Cerebellar cortex (tissue), 1 donor: Measurements from ENCODE around the gene BMERB1.

Experiments used
- DNase-seq: peaks from one replicate; pipeline ENCODE4 v3.0.0-alpha.2; 2015; ENCODE audit warnings: low spot score

BMERB1 gene

DNA sequence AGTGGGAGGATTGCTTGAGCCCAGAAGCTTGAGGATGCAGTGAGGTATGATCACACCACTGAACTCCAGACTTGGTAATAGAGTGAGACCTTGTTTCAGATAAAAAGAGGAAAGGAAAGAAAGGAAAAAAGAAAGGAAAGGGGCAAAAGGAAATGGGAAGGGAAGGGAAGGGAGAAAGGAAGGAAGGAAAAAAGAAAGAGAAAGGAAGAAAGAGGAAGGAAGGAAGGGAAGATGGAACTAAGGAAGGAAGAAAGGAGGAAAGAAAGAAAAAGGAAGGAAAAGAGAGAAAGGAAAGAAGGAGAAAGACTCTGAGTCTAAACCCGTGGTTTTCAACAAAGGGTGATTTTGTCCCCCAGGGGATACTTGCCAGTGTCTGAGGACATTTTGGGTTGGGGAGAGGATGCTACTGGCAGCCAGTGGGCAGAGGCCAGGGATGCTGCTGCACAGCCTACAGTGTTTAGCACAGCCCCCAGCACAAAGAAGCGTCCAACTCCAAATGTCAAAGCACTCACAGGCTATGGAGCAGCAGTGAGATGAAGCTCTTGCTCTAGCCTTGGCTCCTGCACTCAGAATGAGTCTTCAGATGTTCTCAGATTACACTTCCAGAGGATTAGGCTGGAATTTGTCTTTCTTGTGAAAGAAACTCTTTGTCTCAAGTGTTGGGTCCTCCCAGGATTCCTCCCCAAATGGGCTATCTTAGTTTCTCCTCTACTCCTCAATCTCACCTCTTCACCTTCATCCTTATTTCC lies 64.2 kb downstream of the BMERB1 start:
- no peak for DNase-seq

DNA sequence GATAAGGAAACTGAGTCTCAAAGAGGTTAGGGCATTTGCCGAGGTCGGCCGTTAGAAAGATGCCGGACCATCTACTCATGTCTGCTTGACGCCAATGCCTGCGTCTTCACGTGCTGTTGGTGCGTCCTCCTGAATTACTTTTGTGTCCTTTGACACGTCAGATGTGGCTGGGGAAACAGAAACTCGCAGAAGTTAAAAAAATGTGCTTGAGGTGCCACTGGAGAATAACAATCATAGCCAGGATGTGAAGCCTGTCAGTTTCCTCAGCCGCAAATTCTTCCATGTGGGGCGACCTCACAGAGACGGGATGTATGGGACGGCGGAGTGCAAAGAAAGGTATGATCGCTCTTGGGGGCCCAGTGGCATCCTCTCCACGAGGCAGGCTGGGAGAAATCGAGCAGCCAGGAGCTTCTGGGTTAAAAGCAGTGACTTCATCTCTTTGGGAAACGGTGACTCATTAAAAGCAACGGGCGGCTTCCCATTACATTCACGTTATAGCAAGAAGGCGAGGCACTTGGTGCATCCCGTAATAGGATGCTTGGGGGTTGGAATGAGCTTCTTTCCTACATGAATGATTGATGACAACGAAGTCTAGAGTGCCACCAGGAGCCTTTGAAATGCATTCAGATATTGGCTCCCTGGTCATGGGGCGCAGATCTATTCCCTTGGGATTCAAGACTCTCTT lies 67.8 kb downstream of the BMERB1 start:
- DNase-seq, result no peak

DNA sequence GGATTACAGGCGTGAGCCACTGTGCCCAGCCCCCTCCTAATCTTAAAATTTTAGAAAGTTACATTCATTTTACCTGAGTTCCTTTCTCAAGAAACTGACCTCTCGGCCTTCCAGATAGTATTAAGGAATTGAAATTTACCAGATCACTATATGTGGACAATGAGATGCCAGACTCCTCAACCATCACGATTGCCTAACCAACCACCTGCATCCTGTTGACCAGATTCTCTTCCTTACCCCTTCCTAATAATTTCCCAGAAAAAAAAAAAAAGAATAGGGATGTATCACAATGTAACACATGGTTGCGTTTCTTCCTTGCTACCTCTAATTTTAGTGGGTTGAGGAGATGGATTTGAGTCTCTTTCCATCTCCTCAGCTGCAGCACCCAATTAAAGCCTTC lies 72.1 kb downstream of the BMERB1 start:
- DNase-seq, result no peak

DNA sequence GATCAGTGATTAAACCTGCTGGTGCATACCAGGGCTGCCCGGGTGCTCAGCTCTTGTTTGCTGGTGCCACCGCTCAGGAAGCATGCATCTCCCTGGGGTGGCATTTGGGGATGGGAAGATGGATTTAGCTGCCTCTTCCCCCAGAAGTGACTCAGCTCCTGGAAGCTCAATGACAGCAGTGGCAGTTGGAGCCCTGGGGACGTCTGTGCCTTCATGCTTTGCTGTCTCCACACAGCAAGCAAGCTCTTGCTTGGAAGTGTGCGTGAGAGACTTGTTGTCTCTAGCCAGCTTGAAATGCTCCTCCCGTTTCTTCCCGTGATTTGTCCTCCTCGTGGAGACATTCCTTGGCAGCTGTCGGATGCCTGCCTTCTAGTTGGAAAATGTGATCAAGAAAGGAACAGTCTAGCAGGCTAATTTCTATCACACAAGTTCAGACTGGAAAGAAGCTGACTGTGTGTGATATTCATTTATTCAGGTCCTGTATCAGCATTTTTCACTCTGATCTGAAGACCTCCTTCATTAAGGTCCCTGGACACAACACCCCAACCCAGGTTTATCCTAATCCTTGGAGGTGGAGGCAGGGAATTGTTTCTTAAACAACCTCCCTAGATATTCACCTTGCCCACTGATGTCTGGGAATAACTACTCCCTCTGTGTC lies 73.0 kb downstream of the BMERB1 start:
- no peak for DNase-seq

DNA sequence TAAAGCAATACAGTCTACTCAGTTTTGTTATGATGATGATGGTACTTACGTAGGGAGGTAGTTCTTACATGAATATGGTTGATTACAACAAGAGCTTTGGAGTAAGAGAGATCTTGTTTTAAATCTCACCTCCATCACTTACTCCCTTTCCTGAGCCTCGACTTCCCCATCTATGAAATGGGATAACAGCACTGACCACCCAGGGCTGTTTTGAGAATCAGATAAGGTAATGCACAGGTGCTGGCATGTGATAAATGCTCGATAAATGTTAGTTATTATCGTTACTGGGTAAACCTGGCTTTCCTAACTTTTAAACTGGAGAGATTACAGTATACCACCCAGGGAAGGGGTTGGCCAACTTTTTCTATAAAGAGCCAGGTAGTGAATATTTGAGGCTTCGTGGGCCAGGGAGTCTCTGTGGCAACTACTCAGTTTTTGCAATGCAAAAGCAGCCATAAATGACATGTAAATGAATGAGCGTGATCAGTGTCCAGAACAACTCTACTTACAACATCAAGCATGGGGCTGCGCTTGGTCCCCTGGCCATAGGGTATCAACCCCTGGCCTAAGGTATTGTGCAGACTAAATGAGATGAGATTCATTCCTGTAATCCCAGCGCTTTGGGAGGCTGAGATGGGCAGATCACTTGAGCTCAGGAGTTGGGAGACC lies 73.7 kb downstream of the BMERB1 start:
- DNase-seq, result no peak

DNA sequence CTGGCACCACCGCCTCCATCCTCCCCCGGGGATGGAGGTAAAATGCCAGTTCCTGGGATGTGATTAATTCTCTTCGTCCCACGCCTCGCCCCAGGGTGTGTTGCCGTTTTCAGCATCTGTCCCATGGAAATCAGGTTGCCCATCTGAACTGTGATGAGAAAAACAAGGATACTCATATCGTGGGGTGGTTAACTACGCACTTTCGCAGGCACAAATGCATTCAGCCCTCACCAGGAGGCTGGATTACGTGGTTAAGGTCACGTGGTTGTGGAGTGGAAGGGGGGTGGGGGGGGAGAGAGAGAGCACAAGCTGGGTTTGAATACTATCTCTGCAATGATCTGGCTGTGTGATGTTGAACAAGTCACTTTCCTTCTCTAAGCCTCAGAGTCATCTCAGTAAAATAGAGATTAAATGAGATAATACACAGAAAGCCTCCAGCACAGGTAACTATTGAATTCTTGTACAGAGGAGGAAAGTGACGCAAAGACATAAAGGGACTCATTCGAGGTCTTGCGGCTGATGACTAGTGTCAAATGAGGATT lies 74.7 kb downstream of the BMERB1 start:
- DNase-seq, result no peak

DNA sequence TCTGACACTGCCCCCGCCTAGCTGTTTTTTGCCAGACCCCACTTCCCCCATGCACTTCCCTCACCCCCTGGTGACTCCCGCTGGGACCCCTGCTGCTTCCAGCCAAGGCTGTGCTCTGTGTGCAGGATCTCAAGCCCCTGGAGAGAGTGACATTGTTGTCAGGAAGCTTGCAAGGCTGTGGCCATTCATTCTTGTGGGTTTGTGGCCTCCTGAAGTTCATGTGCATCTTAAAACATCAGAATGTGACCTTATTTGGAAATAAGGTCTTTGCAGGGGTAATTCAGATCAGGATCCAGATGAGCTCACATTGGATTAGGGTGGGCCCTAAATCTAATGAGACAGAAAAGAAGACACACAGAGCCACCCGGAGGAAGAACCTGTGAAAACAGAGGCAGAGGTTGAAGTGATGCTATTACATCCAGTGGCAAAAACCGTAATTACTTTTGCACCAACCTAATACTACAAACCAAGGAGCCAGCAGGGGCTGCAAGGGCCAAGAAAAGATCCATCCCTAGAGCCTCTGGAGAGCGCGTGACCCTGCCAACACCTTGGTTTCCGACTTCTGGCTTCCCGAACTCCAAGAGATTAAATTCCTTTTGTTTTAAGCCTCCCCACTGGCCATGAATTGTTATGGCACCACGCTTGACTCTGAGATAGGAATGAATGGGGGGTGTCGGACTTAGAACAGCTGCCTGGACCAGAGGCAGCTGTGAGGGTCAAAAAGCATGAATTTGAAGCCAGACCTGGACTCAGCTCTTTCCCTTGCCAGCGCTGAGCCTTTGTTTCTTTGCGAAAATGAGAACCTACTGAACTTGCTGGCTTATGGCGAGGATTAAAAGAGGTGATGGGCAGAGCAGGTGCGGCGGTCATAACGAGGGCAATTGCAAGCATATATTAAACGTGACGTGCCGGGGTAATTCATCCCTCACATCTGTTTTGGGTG lies 75.5 kb downstream of the BMERB1 start:
- DNase-seq, result no peak

DNA sequence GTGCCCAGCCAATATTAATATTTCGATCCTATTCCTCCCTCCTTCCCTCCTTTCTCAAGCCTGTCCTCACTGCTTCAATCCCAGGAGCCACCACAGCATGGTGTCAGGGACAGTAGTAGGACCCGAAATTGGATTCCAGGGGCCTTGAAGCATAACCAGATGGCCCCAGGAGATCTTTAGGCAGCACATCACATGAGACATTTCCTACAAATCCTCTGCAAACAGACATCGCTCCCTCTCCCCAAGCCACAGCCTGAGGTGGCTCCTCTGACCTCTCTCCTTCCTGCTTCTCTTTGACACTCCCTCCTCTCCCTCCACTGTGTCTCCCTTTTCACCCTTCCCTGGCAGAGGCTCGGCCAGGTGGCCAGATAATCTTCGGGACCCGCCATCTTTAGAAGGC lies 76.6 kb downstream of the BMERB1 start:
- DNase-seq, result no peak

DNA sequence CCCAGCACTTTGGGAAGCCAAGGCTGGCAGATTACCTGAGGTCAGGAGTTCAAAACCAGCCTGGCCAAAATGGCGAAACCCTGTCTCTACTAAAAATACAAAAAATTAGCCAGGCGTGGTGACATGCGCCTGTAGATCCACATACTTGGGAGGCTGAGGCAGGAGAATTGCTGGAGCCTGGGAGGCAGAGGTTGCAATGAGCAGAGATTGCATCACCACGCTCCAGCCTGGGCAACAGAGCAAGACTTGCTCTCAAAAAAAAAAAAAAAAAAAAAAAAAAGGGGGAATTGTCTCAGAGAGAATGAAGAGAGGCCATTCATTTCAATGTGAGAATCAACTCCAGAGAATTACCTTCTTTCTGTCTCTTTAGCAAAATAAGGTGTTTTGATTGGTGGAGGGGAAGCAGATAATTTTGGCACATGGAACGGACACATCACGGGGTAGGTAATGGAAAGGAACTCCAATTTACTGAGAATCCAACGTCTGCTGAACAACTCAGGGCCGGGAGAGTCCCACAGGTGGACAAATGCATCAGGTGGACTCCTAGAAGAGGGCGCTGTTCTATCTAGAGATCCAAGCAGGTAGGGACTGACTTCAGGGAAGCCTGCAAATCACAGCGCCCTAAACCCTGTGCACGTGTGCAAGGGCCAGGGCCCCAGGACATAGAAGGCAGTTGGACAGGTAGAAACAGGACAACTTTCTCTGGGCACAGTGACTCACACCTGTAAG lies 77.5 kb downstream of the BMERB1 start:
- no peak for DNase-seq

DNA sequence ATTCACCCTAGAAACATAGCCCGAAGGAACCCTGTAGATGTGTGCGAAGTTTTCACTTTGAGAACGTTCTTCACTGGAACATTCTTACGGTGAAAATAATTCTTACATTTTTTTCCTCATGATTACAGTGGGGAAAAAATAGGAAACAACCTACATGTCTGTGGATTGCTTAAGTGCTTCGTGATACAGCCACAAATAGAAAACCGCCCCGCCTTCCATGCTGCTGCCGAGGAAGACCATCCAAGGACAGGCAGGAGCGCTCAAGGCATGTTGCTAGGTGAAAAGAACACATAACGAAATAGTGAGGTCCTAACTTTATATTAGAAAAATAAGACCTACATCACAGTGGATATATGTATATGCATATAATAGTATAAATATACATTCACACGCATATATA lies 78.8 kb downstream of the BMERB1 start:
- no peak for DNase-seq

DNA sequence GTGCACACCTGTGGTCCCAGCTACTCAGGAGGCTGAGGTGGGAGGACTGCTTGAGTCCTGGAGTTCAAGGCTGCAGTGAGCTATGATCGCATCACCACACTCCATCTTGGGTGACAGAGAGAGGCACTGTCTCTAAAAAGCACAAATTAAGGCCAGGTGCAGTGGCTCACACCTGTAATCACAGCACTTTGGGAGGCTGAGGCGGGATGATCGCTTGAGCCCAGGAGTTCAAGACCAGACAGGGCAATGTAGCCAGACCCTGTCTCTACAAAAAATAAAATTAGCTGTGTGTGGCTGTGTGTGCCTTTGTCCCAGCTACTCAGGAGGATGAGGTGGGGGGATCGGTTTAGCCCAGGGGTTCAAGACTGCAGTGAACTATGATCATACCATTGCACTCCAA lies 81.6 kb downstream of the BMERB1 start:
- no peak for DNase-seq

DNA sequence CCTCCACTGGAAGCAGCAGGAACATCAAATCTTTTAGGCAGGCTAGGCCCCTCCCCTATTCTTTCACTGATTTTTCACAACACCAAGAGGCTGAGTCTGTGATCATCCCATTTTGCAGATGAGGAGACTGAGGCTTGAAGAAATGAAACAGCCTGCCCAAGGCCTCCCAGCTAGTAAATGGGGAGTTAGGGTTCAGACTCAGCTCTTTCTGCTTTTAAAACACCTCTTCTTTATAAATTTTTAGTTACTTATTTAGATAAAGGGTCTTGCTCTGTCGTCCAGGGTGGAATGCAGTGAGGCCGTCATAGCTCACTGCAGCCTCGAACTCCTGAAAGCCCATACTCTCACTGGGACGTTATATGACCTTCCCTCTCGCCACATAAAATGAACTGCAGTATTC lies 82.2 kb downstream of the BMERB1 start:
- no peak for DNase-seq

DNA sequence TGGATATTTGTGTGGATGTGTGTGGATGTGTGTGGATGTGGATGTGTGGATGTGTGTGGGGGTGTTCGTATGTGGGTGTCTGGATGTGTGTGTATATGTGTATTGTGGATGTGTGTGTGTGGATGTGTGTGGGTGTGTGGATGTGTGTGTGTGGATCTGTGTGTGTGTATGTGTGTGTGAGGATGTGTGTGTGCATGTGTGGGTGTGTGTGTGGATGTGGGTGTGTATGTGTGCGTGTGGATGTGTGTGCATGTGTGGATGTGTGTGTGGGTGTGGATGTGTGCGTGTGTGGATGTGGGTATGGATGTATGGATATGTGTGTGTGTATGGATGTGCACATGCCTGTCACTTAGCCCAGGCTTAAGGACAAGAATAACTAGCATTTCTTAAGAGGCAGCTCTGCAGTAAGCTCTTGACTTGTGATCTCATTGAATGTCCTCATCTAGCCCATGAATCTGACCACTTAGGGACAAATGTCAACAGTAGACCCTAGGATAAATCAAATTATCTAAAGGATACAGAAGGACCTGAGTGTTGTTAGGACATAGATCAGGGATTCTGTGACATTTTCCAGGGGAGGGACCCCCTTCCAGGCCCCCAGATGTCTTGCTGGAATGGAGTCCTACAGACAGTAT lies 83.5 kb downstream of the BMERB1 start:
- DNase-seq, result no peak

DNA sequence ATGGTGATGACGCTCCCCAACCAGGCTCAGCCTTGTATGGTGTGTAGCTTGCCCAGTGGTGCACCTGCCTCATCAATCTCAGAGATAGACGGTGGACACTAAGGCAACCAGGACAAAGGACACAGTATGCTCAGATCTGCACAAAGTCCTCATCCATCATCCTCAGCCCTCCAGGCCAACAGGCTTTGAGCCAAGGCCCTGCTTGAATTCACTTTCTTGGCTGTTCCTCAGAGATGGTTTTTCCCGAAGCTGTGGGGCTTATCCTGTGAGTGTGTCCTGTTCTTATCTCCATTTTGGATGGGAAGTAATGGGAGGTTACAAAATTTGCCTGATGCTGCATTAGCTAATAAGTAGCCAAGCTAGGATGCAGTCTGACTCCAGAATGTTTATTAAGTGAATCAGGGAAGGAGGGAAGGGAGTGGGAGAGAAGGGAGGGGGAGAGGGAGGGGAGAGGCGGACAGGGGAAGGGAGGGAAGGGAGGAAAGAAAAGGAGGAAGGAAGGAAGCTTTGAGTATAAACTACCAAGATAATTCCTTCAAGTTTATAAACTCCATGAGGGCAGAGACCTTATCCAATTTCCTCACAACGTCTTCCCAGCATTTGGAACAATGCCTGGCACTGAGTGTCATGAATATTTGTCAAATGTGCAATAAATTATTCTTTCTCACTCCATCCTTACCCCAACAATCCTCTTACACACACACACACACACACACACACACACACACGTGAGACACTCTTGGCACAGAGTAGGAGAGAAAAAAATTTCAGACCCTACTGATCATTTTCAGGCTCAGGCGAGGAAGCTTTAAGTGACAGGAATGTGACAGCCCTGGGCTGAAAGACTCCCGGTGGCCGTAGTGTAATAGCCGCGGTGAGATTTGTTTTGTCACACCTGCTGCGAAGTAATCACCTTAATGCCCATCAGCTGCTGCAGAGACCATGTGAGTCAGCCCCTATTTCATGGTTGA lies 84.3 kb downstream of the BMERB1 start:
- peak; percentile 76 for DNase-seq

DNA sequence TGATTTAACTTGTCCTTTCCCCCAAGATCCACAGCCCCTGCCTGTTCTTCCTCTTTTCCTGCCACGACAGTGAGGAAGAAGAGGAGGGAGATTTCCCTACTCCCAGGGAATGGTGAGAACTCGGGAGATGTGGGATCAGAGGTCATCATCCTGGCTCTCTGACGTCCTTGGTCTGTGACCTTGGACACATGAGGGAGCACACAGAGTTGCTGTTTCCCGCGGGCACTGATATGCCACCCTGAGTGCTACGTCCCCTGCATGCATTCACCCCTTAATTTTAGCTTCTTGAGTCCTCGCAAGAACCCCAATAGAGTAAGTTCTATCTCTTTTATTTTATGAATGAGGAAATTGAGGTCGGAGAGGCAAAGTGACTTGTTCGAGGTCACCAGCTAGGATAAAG lies 85.4 kb downstream of the BMERB1 start:
- DNase-seq, result no peak

DNA sequence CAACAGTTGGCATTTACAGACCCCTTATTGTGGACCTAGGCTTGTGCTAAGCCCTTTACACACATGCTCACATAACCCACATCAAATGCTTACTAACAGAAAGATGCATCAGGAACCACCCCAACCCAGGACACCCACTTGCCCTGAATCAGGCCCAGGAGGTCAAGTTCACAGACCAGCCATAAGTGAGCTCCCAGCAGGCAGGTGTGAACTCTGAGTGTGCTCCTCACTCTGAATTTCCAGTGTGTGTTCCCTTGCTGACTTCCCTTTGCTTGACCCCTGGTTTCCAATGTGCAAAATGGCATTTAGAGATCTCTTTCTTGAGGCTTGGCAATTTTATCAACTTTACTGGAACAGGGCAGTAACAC lies 87.0 kb downstream of the BMERB1 start:
- DNase-seq, result no peak

DNA sequence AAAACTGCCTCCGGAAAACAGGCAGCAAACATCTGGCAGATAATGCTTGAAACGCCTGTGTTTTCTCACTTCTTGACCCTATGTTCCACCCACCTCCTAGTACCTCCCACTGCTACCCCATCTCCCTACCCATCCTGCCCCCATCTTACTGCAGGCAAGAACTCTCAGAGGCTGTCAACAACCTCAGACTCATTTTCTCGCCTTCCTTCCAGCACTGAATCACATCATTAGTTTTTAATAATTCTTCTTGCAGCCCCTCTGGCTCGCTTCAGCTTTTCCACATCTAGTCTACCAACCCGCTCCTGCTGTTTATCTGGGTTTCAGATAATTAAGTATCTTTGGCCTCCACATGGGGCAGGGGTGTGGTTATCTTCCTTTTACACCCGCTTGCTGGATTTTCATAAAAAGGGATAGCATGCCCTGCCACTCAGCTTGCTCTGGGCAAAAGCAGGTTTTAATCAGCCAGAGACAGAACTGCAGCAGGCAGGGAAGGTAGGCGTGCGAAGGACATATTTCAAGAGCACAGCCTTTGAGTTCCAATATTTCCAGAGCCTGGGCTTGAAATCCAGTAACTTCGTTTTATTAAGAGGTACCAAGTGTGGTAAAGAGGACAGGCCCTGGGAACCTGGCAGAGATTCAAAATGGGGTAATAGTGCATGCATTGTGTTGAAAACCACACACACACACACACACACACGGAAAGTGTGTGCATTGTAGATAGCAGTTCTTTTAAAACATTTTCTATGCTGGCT lies 87.5 kb downstream of the BMERB1 start:
- DNase-seq, result no peak

DNA sequence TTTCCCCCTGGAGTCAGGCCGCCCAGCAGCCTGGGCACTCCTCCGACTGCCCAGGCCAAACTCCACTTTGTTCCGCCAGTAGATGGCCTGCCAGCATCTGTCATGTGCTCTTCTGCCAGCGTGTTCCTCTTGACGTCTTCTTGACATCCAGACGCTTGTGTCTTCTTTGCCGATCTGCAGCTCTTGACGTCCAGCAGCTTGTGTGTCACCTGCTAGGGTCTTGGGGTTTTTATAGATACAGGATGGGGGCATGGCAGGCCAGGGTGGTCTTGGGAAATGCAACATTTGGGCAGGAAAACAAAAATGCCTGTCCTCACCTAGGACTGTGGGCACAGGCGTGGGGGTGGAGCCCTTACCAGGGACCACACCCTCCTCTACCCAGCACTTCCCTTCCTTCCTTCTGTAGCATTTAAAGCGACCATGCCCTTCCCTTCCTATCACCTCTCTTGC lies 88.7 kb downstream of the BMERB1 start:
- DNase-seq, result peak; percentile 19
